K562 (cell line): ENCODE results near the gene SURF6. TPM values are rescaled to one million over a fixed set of nuclear protein-coding genes. Genes with fewer than 3 reads are reported as not detected.

Source experiments
- CBX8 ChIP-seq: fragments of 200-600 bp; sonication (generic); IDR thresholded peaks from 2 replicates; pipeline ENCODE4 v1.6.1; 2012; ENCODE audit warnings: borderline replicate concordance, mixed run types, low read depth, mild to moderate bottlenecking, moderate library complexity, mixed read lengths, low read length, control low read depth, inconsistent platforms; ENCODE audit not compliant: poor library complexity, severe bottlenecking; ENCODE audit errors: extremely low read depth
- CHCHD3 ChIP-seq: fragments of 250-450 bp; sonication (Bioruptor Pico); IDR thresholded peaks from 2 replicates; pipeline ENCODE4 v2.1.2; 2022; ENCODE audit warnings: mild to moderate bottlenecking
- DNMT1 ChIP-seq: fragments of 450-650 bp; IDR thresholded peaks from 2 replicates; pipeline ENCODE4 v1.6.1; 2016; ENCODE audit warnings: antibody characterized with exemption, mild to moderate bottlenecking
- HCFC1 ChIP-seq: IDR thresholded peaks from 2 replicates; pipeline ENCODE4 v1.6.1; 2012; ENCODE audit warnings: low read depth, low read length, improper control_type of control experiment
- NFYB ChIP-seq: IDR thresholded peaks from 2 replicates; pipeline ENCODE4 v1.6.1; 2011; ENCODE audit warnings: mild to moderate bottlenecking, moderate library complexity; ENCODE audit not compliant: insufficient read length; ENCODE audit errors: extremely low read depth
- NR2C1 ChIP-seq, 2 experiments: fragments of 450-650 bp; IDR thresholded peaks; 2 replicates each; pipeline ENCODE4 v1.6.1; 2017; ENCODE audit warnings: mild to moderate bottlenecking in 2 of 2, antibody characterized with exemption in 1 of 2, inconsistent platforms in 1 of 2, missing compliant biosample characterization in 1 of 2, missing genetic modification characterization in 1 of 2
- POLR2AphosphoS5 ChIP-seq: IDR thresholded peaks from 2 replicates; pipeline ENCODE4 v1.6.1; 2011; ENCODE audit warnings: mild to moderate bottlenecking, low read depth, low read length, moderate library complexity; ENCODE audit not compliant: control insufficient read depth, insufficient read depth
- SP1 ChIP-seq: sonication (generic); formaldehyde crosslinking; IDR thresholded peaks from 2 replicates; pipeline ENCODE4 v1.8.1; 2022; ENCODE audit warnings: mild to moderate bottlenecking, missing genetic modification reagents
- TAF1 ChIP-seq: IDR thresholded peaks from 2 replicates; pipeline ENCODE4 v1.6.1; 2011; ENCODE audit warnings: mild to moderate bottlenecking, low read length, moderate library complexity; ENCODE audit not compliant: insufficient read depth, control insufficient read depth, severe bottlenecking; ENCODE audit errors: extremely low read depth
- VEZF1 ChIP-seq: fragments of 200-800 bp; sonication (Bioruptor generic); IDR thresholded peaks from 2 replicates; pipeline ENCODE4 v1.6.1; 2017; ENCODE audit warnings: missing genetic modification characterization, missing compliant biosample characterization
- ZBTB40 ChIP-seq, 2 experiments: fragments of 450-650 bp in 1 of 2; sonication (generic) in 1 of 2; formaldehyde crosslinking in 1 of 2; IDR thresholded peaks; 2 replicates each; pipeline versions ENCODE4 v1.7.1 to v1.9.0; 2016 to 2022; ENCODE audit warnings: inconsistent platforms in 1 of 2, mild to moderate bottlenecking in 1 of 2, missing genetic modification reagents in 1 of 2
- ZNF143 ChIP-seq: sonication (generic); formaldehyde crosslinking; IDR thresholded peaks from 2 replicates; pipeline ENCODE4 v1.9.0; 2022; ENCODE audit warnings: mild to moderate bottlenecking, missing genetic modification reagents
- ZNF354B ChIP-seq: fragments of 250-450 bp; sonication (Bioruptor Pico); IDR thresholded peaks from 2 replicates; pipeline ENCODE4 v1.4.0; 2020
- ZNF57 ChIP-seq: fragments of 450-650 bp; formaldehyde crosslinking; IDR thresholded peaks from 2 replicates; pipeline ENCODE4 v1.4.0; 2020; ENCODE audit warnings: mild to moderate bottlenecking, moderate library complexity
- ZNF644 ChIP-seq: fragments of 200-800 bp; sonication (Bioruptor generic); IDR thresholded peaks from 2 replicates; pipeline ENCODE4 v1.6.1; 2016; ENCODE audit warnings: low read depth, missing genetic modification characterization, missing compliant biosample characterization
- ZNF699 ChIP-seq: fragments of 250-450 bp; sonication (Bioruptor Pico); IDR thresholded peaks from 2 replicates; pipeline ENCODE4 v1.8.0; 2021; ENCODE audit warnings: mild to moderate bottlenecking, moderate library complexity; ENCODE audit not compliant: insufficient replicate concordance
- polyA plus RNA-seq, 8 experiments: library from polyadenylated mRNA; depleted of rRNA in 4 of 8; stranded (reverse) in 5 of 8; unstranded in 3 of 8; fragments of >200 nt; fragmentation: Nextera tagmentation in 2 of 8; fragmentation: Illumina TruSeq in 1 of 8; extraction: Ambion mirVana in 2 of 8; extraction: Trizol in 1 of 8; gene quantifications; 2 replicates each; pipeline versions ENCODE4 v1.2.1 to v1.2.3, GENCODE V29; 2011 to 2014; ENCODE audit warnings: inconsistent platforms in 1 of 8, missing spikeins in 1 of 8
- total RNA-seq, 7 experiments: library from RNA; depleted of rRNA in 6 of 7; stranded (reverse); fragments of >200 nt in 6 of 7; fragmentation: Illumina TruSeq in 2 of 7; extraction: Trizol in 2 of 7; gene quantifications; 2 replicates each; pipeline versions ENCODE4 v1.2.1 to v1.2.3, GENCODE V29; 2011 to 2021; ENCODE audit warnings: low replicate concordance in 1 of 7

SURF6 gene
- total and polyA plus RNA-seq, 9 of the 15 experiments (the other 6 are each of a cell fraction or from before 2014, with no cell fraction given): 1.4 to 68.3 (median 14.7) TPM

GRCh38 chr9:133347985-133348717 lies 12.2 kb upstream of the SURF6 start, which contains the start of the genes MED22 and RPL7A (continued):
- no peak for TF ChIP-seq ZNF354B (CRISPR knock-in tag)
- TF ChIP-seq ZNF644 (tag): no peak
- peak; percentile 100 for TF ChIP-seq TAF1
- TF ChIP-seq POLR2AphosphoS5: peak; percentile 98
- TF ChIP-seq NFYB: no peak
- peak; percentile 39; the same call in 1 of the 2 replicates for TF ChIP-seq NR2C1 (IDR thresholded peaks at IDR 0.05)
- no peak for TF ChIP-seq NR2C1 (tag; IDR thresholded peaks at IDR 0.05)
- TF ChIP-seq ZNF57 (CRISPR knock-in tag): no peak
- no peak for TF ChIP-seq ZNF699
- TF ChIP-seq CBX8: no peak
- no peak for TF ChIP-seq CHCHD3
- peak; percentile 73 for TF ChIP-seq HCFC1
- 0 out of 2 replicates have a peak, but pooled peaks have one; percentile 39 for TF ChIP-seq SP1 (CRISPR knock-in tag)
- TF ChIP-seq ZBTB40 (IDR thresholded peaks at IDR 0.05): 0 out of 2 replicates have a peak, but pooled peaks have one; percentile 44
- no peak for TF ChIP-seq ZBTB40 (CRISPR knock-in tag; IDR thresholded peaks at IDR 0.05)
- TF ChIP-seq DNMT1: no peak
- TF ChIP-seq ZNF143 (CRISPR knock-in tag): peak; percentile 84
- TF ChIP-seq VEZF1: peak; percentile 68
